Uterus (tissue), 2 donors: ENCODE results near the gene PKD1.
"Not testable (repeated sequence)": the region's sequence is repeated elsewhere in the genome, so short reads cannot be mapped to it uniquely, and the experiment has no call there.

Experiments used
- CTCF ChIP-seq, 4 experiments: fragments of 200-600 bp in 2 of 4; fragments of 450-650 bp in 2 of 4; sonication (generic) in 2 of 4; IDR thresholded peaks; one replicate each; pipeline ENCODE4 v1.5.1; 2016 to 2019; ENCODE audit warnings: antibody characterized with exemption in 4 of 4, mild to moderate bottlenecking in 2 of 4, moderate library complexity in 1 of 4
- POLR2A ChIP-seq, 2 donors: fragments of 450-650 bp; IDR thresholded peaks; one replicate each; pipeline ENCODE4 v1.6.1; 2016; ENCODE audit warnings: antibody characterized with exemption in 2 of 2, mild to moderate bottlenecking in 1 of 2, moderate library complexity in 1 of 2

GRCh38 chr16:2121325-2121724, 14.4 kb downstream of the PKD1 start:
- TF ChIP-seq POLR2A (IDR thresholded peaks at IDR 0.05): not testable (repeated sequence)
- TF ChIP-seq CTCF (IDR thresholded peaks at IDR 0.05): peak; percentile 37 to 70 (median 58)
